CD14-positive monocyte (primary cell): ENCODE results near the gene CTBP2. TPM values are rescaled to one million over a fixed set of nuclear protein-coding genes. Genes with fewer than 3 reads are reported as not detected.

Experiments used
- DNase-seq, 3 donors: peaks; one replicate each; pipeline ENCODE4 v3.0.0-alpha.2; 2011 to 2022
- H2AFZ ChIP-seq: 2 replicates; pipeline ENCODE4 v1.6.0; 2012; ENCODE audit warnings: mild to moderate bottlenecking, low read depth, low read length, inconsistent platforms; ENCODE audit not compliant: insufficient read depth, poor library complexity, severe bottlenecking
- H3K27ac ChIP-seq, 2 donors: 1 replicate in 1 of 2; 2 replicates in 1 of 2; pipeline ENCODE4 v1.5.1; 2012 to 2013; ENCODE audit warnings: low read length in 2 of 2, control low read depth in 1 of 2, inconsistent platforms in 1 of 2, low read depth in 1 of 2, mild to moderate bottlenecking in 1 of 2
- H3K27me3 ChIP-seq, 2 donors: one replicate each; pipeline versions ENCODE4 v1.6.0 to v1.6.1; 2011 to 2013; ENCODE audit warnings: low read length in 2 of 2; ENCODE audit not compliant: control insufficient read depth in 2 of 2, insufficient read depth in 2 of 2
- H3K36me3 ChIP-seq, 2 donors: replicated peaks in 1 of 2; 1 replicate in 1 of 2; 2 replicates in 1 of 2; pipeline versions ENCODE4 v1.5.1 to v1.6.1; 2012 to 2013; ENCODE audit warnings: low read length in 2 of 2, control low read depth in 1 of 2, inconsistent platforms in 1 of 2, mild to moderate bottlenecking in 1 of 2; ENCODE audit not compliant: insufficient read depth in 2 of 2, control insufficient read depth in 1 of 2
- H3K4me1 ChIP-seq, 2 donors: 1 replicate in 1 of 2; 2 replicates in 1 of 2; pipeline versions ENCODE4 v1.5.1 to v1.6.1; 2012 to 2013; ENCODE audit warnings: low read length in 2 of 2, control low read depth in 1 of 2, inconsistent platforms in 1 of 2, mild to moderate bottlenecking in 1 of 2, moderate library complexity in 1 of 2; ENCODE audit not compliant: insufficient read depth in 2 of 2, control insufficient read depth in 1 of 2
- H3K4me2 ChIP-seq: replicated peaks from 2 replicates; pipeline ENCODE3; 2012; ENCODE audit warnings: low read length, moderate library complexity, mild to moderate bottlenecking; ENCODE audit not compliant: poor library complexity, severe bottlenecking; ENCODE audit errors: extremely low read depth
- H3K4me3 ChIP-seq, 3 experiments: fragments of 200-600 bp in 1 of 3; sonication (generic) in 1 of 3; replicated peaks in 1 of 3; 1 replicate in 2 of 3; 2 replicates in 1 of 3; pipeline ENCODE4 v1.5.1; 2011 to 2013; ENCODE audit warnings: low read length in 3 of 3, mild to moderate bottlenecking in 3 of 3, control low read depth in 2 of 3, low read depth in 2 of 3, inconsistent platforms in 1 of 3, moderate library complexity in 1 of 3
- H3K79me2 ChIP-seq: 2 replicates; pipeline ENCODE4 v1.6.0; 2012; ENCODE audit warnings: mild to moderate bottlenecking, control low read depth, inconsistent platforms, low read length, moderate library complexity; ENCODE audit not compliant: insufficient read depth
- H3K9ac ChIP-seq: 2 replicates; pipeline ENCODE4 v1.6.0; 2017; ENCODE audit warnings: low read length, mild to moderate bottlenecking; ENCODE audit not compliant: insufficient read depth, poor library complexity, severe bottlenecking
- H3K9me3 ChIP-seq, 2 donors: replicated peaks in 1 of 2; 1 replicate in 1 of 2; 2 replicates in 1 of 2; pipeline versions ENCODE4 v1.5.1 to v1.6.1; 2012 to 2013; ENCODE audit warnings: low read length in 2 of 2, control low read depth in 1 of 2; ENCODE audit not compliant: control insufficient read depth in 1 of 2, insufficient read depth in 1 of 2
- H4K20me1 ChIP-seq: 2 replicates; pipeline ENCODE4 v1.6.0; 2012; ENCODE audit warnings: mild to moderate bottlenecking, low read length, control low read depth, moderate library complexity; ENCODE audit not compliant: insufficient read depth
- H3K27ac Mint-ChIP-seq, 7 donors: one replicate each; pipeline ENCODE4 v1.8.0; 2020; ENCODE audit warnings: mild to moderate bottlenecking in 7 of 7, mixed read lengths in 7 of 7, moderate library complexity in 6 of 7, inconsistent platforms in 2 of 7
- H3K27me3 Mint-ChIP-seq, 3 donors: one replicate each; pipeline ENCODE4 v1.8.0; 2021 to 2022; ENCODE audit warnings: low read depth in 3 of 3, mild to moderate bottlenecking in 3 of 3, mixed read lengths in 3 of 3, moderate library complexity in 3 of 3, inconsistent platforms in 1 of 3
- H3K36me3 Mint-ChIP-seq, 2 donors: one replicate each; pipeline ENCODE4 v1.8.0; 2020; ENCODE audit warnings: mixed read lengths in 2 of 2, inconsistent platforms in 1 of 2, mild to moderate bottlenecking in 1 of 2
- H3K4me1 Mint-ChIP-seq: one replicate; pipeline ENCODE4 v1.8.0; 2020; ENCODE audit warnings: mild to moderate bottlenecking, mixed read lengths
- H3K4me3 Mint-ChIP-seq, 2 donors: one replicate each; pipeline ENCODE4 v1.8.0; 2020; ENCODE audit warnings: mild to moderate bottlenecking in 2 of 2, mixed read lengths in 2 of 2, moderate library complexity in 1 of 2
- H3K9me3 Mint-ChIP-seq, 7 donors: one replicate each; pipeline ENCODE4 v1.8.0; 2020 to 2022; ENCODE audit warnings: mixed read lengths in 7 of 7, mild to moderate bottlenecking in 6 of 7, moderate library complexity in 6 of 7, inconsistent platforms in 2 of 7
- WGBS: methylation state at CpG from one replicate; pipeline ENCODE4 v1.1.5; 2013; ENCODE audit warnings: missing lambda C conversion rate; ENCODE audit not compliant: insufficient coverage; 5-methylcytosine and 5-hydroxymethylcytosine counted together
- intact Hi-C, 2 donors: fragments of 100-400 bp; cut with micrococcal nuclease; formaldehyde crosslinking; loops; one replicate each; pipeline versions ENCODE4 v1.15.0 to v1.15.1; 2023
- polyA plus RNA-seq, 3 donors: library from polyadenylated mRNA; depleted of rRNA in 1 of 3; unstranded in 2 of 3; stranded (reverse) in 1 of 3; fragments of 300-500 nt in 2 of 3; fragments of >200 nt in 1 of 3; fragmentation: Illumina TruSeq in 2 of 3; gene quantifications; 1 replicate in 2 of 3; 2 replicates in 1 of 3; pipeline ENCODE4 v1.2.3, GENCODE V29; 2012 to 2021
- TF ChIP-seq, protein P1 (sequence below): fragments of 200-600 bp; IDR thresholded peaks from one replicate; pipeline ENCODE4 v1.8.0; 2022; ENCODE audit warnings: antibody characterized with exemption, mild to moderate bottlenecking

CTBP2 gene
- polyA plus RNA-seq, 3 donors = 40.9 to 87.1 (median 41.1) TPM

GRCh38 chr10:125050383-125050782 is 110.0 kb downstream of the CTBP2 start:
- Histone ChIP-seq H3K36me3 (peaks cover 12 to 38% of the 10 kb centered on the region in 2 donors), H4K20me1 (peaks cover 100% of the 10 kb centered on the region), H3K4me3 (no peak overlapping the region), H3K9ac (no peak overlapping the region), H3K9me3 (no peaks in the 10 kb centered on the region), H3K27ac (peak overlapping the region in 1 of 2 donors; percentile 43), H3K4me1 (peaks cover 12% of the 10 kb centered on the region in 2 donors), H2AFZ (no peak overlapping the region), H3K4me2 (no peak overlapping the region), H3K79me2 (peaks cover 94% of the 10 kb centered on the region), H3K27me3 (no peaks in the 10 kb centered on the region)
- no peaks in the 10 kb centered on the region for H3K27me3 Mint-ChIP-seq
- peaks cover 18 to 26% of the 10 kb centered on the region in 2 donors for H3K36me3 Mint-ChIP-seq
- intact Hi-C loops = loop anchor here (2.0 to 10.0 kb wide), 2 partner anchors 14 to 136 kb away; no protein-coding TSS in a partner anchor
- no peaks in the 10 kb centered on the region for H3K9me3 Mint-ChIP-seq
- DNase-seq = no peak
- no peak overlapping the region for H3K4me3 Mint-ChIP-seq
- peak overlapping the region in 2 of 7 donors; percentile 38 to 51 for H3K27ac Mint-ChIP-seq
- WGBS = 97% methylated on average over 8 of the region's 14 CpGs
- TF ChIP-seq, protein P1, sequence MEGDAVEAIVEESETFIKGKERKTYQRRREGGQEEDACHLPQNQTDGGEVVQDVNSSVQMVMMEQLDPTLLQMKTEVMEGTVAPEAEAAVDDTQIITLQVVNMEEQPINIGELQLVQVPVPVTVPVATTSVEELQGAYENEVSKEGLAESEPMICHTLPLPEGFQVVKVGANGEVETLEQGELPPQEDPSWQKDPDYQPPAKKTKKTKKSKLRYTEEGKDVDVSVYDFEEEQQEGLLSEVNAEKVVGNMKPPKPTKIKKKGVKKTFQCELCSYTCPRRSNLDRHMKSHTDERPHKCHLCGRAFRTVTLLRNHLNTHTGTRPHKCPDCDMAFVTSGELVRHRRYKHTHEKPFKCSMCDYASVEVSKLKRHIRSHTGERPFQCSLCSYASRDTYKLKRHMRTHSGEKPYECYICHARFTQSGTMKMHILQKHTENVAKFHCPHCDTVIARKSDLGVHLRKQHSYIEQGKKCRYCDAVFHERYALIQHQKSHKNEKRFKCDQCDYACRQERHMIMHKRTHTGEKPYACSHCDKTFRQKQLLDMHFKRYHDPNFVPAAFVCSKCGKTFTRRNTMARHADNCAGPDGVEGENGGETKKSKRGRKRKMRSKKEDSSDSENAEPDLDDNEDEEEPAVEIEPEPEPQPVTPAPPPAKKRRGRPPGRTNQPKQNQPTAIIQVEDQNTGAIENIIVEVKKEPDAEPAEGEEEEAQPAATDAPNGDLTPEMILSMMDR = no peak
- H3K4me1 Mint-ChIP-seq = peaks cover 25% of the 10 kb centered on the region

DNA sequence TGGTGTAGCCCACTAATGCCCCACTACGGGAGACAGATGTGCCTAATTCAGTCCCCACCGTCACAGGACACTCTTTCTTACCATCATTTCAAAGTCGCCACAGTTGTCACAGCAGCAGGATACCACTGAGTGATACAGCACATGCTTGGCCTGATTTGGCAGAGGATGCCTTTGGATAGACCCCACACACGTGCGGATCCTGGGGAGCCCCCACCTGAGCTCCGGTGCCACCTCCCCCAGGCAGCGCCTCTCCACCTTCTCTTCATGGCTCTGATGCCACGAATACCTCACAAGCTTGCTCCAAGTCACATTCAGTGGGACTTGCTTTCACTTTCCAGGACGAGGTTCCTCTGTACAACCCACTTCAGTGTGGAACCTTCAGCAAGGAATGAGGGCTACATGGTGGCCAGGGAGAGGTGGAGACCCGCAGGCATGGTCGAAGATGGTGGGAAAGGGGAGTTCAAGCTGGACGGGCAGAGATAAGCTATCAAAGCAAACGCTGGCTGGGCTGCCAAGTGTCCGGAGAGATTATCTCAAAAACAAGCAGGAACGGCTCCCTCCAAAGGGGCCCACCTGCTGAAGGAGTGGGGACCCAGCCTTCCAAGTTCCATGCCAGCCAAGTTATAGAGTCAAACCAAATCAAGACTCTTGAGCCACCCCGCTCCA is 111.0 kb downstream of the CTBP2 start:
- H3K9ac ChIP-seq = no peak overlapping the region
- H3K9me3 Mint-ChIP-seq = no peaks in the 10 kb centered on the region
- H4K20me1 ChIP-seq = peaks cover 100% of the 10 kb centered on the region
- H3K4me1 ChIP-seq = peaks cover 12% of the 10 kb centered on the region in 2 donors
- no peak for DNase-seq
- intact Hi-C loops = loop anchor here in 1 of 2 donors (2.0 kb wide), 1 partner anchor 15 kb away; no protein-coding TSS in a partner anchor
- H3K9me3 ChIP-seq = no peaks in the 10 kb centered on the region
- peak overlapping the region in 6 of 7 donors; percentile 36 to 68 (median 50) for H3K27ac Mint-ChIP-seq
- peaks cover 12 to 24% of the 10 kb centered on the region in 2 donors for H3K36me3 Mint-ChIP-seq
- no peak overlapping the region for H3K4me2 ChIP-seq
- peaks cover 15 to 41% of the 10 kb centered on the region in 2 donors for H3K36me3 ChIP-seq
- H2AFZ ChIP-seq = no peak overlapping the region
- no peak overlapping the region for H3K4me3 Mint-ChIP-seq
- TF ChIP-seq, protein P1 = no peak
- H3K79me2 ChIP-seq = peaks cover 94% of the 10 kb centered on the region
- no peaks in the 10 kb centered on the region for H3K27me3 ChIP-seq
- peak overlapping the region in 1 of 2 donors; percentile 45 for H3K27ac ChIP-seq
- WGBS = 69% methylated on average over 14 of the region's 16 CpGs
- H3K4me3 ChIP-seq = no peak overlapping the region
- H3K4me1 Mint-ChIP-seq = peaks cover 29% of the 10 kb centered on the region
- H3K27me3 Mint-ChIP-seq = no peaks in the 10 kb centered on the region
